Tibial nerve (tissue), 4 donors: ENCODE results near the gene FGGY. TPM values are rescaled to one million over a fixed set of nuclear protein-coding genes. Genes with fewer than 3 reads are reported as not detected.

ENCODE experiments used
- DNase-seq, 2 donors: peaks; one replicate each; pipeline ENCODE4 v3.0.0-alpha.2; 2019; ENCODE audit warnings: low spot score in 2 of 2
- H3K27ac ChIP-seq, 4 donors: fragments of 200-600 bp; sonication (generic) in 3 of 4; one replicate each; pipeline ENCODE4 v1.5.1; 2017 to 2019; ENCODE audit warnings: mild to moderate bottlenecking in 1 of 4
- H3K27me3 ChIP-seq, 2 donors: fragments of 200-600 bp; sonication (generic) in 1 of 2; one replicate each; pipeline versions ENCODE4 v1.5.1 to v1.6.0; 2017 to 2019
- H3K36me3 ChIP-seq, 3 donors: fragments of 200-600 bp; sonication (generic); one replicate each; pipeline ENCODE4 v1.5.1; 2018 to 2019
- H3K4me1 ChIP-seq, 4 donors: fragments of 200-600 bp; sonication (generic) in 3 of 4; one replicate each; pipeline ENCODE4 v1.5.1; 2017 to 2019
- H3K4me3 ChIP-seq, 4 donors: fragments of 200-600 bp; sonication (generic) in 3 of 4; one replicate each; pipeline ENCODE4 v1.5.1; 2017 to 2019; ENCODE audit warnings: mild to moderate bottlenecking in 1 of 4, moderate library complexity in 1 of 4
- H3K9me3 ChIP-seq, 4 donors: fragments of 200-600 bp; sonication (generic) in 3 of 4; one replicate each; pipeline ENCODE4 v1.5.1; 2017 to 2019
- CTCF ChIP-seq, 5 experiments: fragments of 200-600 bp in 3 of 5; fragments of 450-650 bp in 2 of 5; sonication (generic) in 3 of 5; IDR thresholded peaks; one replicate each; pipeline ENCODE4 v1.5.1; 2016 to 2019; ENCODE audit warnings: antibody characterized with exemption in 5 of 5, mild to moderate bottlenecking in 3 of 5, moderate library complexity in 2 of 5
- EP300 ChIP-seq, 2 donors: sonication (generic); formaldehyde crosslinking; IDR thresholded peaks; one replicate each; pipeline ENCODE4 v1.6.1; 2017; ENCODE audit warnings: antibody characterized with exemption in 2 of 2, mild to moderate bottlenecking in 1 of 2
- POLR2A ChIP-seq, 2 donors: fragments of 450-650 bp; IDR thresholded peaks; one replicate each; pipeline ENCODE4 v1.6.1; 2017; ENCODE audit warnings: antibody characterized with exemption in 2 of 2, mild to moderate bottlenecking in 2 of 2, moderate library complexity in 2 of 2
- WGBS, 2 donors: methylation state at CpG; one replicate each; pipeline ENCODE4 v1.1.5; 2018; 5-methylcytosine and 5-hydroxymethylcytosine counted together
- total RNA-seq, 4 donors: library from RNA; depleted of rRNA; stranded (reverse); fragments of >200 nt; gene quantifications; one replicate each; pipeline ENCODE4 v1.1.0, GENCODE V29; 2016

Gene FGGY
- total RNA-seq, 4 donors from 2014 or later = 27.0 to 40.6 (median 32.9) TPM

DNA sequence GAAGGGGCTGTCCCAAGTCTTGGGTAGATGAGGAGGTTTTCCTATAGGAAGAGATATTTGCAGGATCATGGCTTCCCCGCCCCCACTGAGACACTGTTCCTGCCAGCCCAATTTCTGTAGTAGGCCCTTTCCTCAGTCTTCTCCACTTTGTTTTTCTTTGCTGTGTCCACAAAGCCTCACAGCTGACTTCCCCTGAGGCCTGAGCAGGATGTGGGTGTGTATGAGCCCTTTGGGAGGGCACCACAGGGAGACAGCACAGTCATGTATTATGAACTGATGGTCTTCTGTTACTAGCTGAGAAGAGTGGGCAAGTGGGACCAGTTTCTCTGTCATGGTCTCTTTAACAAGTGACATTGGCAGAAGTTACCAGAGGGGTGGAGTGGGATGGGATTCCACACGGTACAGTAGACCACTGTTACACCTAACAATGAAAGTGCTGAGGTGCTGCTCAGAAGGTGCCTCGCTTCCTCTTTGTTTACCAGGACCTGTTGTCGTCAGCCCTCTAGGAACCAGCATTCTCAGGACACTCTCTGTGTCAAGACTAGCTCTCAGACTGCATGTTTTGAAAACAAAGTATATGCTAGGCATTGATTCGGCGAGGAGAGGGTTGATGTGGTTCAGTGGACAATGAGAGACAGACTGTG, 264.0 kb downstream of the FGGY start:
- H3K4me1 ChIP-seq = peaks cover 0 to 11% (median 4%) of the 10 kb centered on the region in 4 donors
- peaks cover 0 to 14% (median 0%) of the 10 kb centered on the region in 3 donors for H3K36me3 ChIP-seq
- no peak overlapping the region for H3K4me3 ChIP-seq
- DNase-seq = no peak
- H3K27me3 ChIP-seq = no peaks in the 10 kb centered on the region
- TF ChIP-seq EP300 (IDR thresholded peaks at IDR 0.05) (no peak), CTCF (IDR thresholded peaks at IDR 0.05) (no peak), POLR2A (IDR thresholded peaks at IDR 0.05) (no peak)
- H3K9me3 ChIP-seq = peaks cover 0 to 5% (median 2%) of the 10 kb centered on the region in 4 donors
- 87% methylated on average over 6 of the region's 6 CpGs for WGBS, 2 donors
- H3K27ac ChIP-seq = peak overlapping the region in 1 of 4 donors; percentile 63

DNA sequence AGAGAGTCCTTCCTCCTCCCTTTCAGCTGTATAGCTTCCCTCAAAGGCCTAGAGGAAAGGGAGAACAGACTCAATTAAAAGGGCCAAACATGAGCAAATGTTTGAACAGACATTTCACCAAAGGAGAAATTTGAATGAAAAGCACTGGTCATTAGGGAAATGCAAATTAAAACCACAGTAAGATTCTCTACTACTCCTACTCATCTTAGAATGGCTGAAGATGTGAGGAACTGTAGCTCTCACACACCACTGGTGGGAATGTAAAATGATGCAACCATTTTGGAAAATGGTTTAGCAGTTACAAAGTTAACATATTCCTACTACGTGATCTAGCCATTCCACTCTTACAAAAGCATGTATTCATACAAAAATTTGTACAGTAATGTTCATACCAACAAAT, 264.9 kb downstream of the FGGY start:
- TF ChIP-seq EP300 (IDR thresholded peaks at IDR 0.05) (peak in 1 of 2 donors; percentile 35), POLR2A (IDR thresholded peaks at IDR 0.05) (no peak)
- H3K9me3 ChIP-seq = peaks cover 0 to 5% (median 2%) of the 10 kb centered on the region in 4 donors
- no peak overlapping the region for H3K4me3 ChIP-seq
- peaks cover 0 to 10% (median 0%) of the 10 kb centered on the region in 3 donors for H3K36me3 ChIP-seq
- H3K4me1 ChIP-seq = peaks cover 0 to 11% (median 6%) of the 10 kb centered on the region in 4 donors
- H3K27me3 ChIP-seq = no peaks in the 10 kb centered on the region
- WGBS, 2 donors = 54 to 57% methylated on average over 1 of the region's 1 CpG
- DNase-seq = no peak
- peak overlapping the region in 1 of 4 donors; percentile 63 for H3K27ac ChIP-seq

GRCh38 chr1:59564192-59564891, 267.4 kb downstream of the FGGY start:
- Histone ChIP-seq H3K4me3 (no peak overlapping the region), H3K27ac (peak overlapping the region in 1 of 4 donors; percentile 58), H3K9me3 (no peaks in the 10 kb centered on the region), H3K4me1 (peaks cover 0 to 11% (median 6%) of the 10 kb centered on the region in 4 donors), H3K27me3 (no peaks in the 10 kb centered on the region), H3K36me3 (no peaks in the 10 kb centered on the region)
- TF ChIP-seq POLR2A (IDR thresholded peaks at IDR 0.05) (no peak), EP300 (IDR thresholded peaks at IDR 0.05) (peak in 1 of 2 donors; percentile 61)
- 67 to 69% methylated on average over 6 of the region's 6 CpGs for WGBS, 2 donors
- peak in 1 of 2 donors; percentile 43 for DNase-seq

GRCh38 chr1:59565611-59566410, 268.9 kb downstream of the FGGY start:
- TF ChIP-seq CTCF (IDR thresholded peaks at IDR 0.05) = no peak
- TF ChIP-seq EP300 (IDR thresholded peaks at IDR 0.05) = peak in 1 of 2 donors; percentile 34
- H3K27me3 ChIP-seq = no peaks in the 10 kb centered on the region
- WGBS, 2 donors = 64 to 67% methylated on average over 5 of the region's 5 CpGs
- no peak overlapping the region for H3K4me3 ChIP-seq
- peaks cover 0 to 10% (median 6%) of the 10 kb centered on the region in 4 donors for H3K4me1 ChIP-seq
- DNase-seq = peak in 1 of 2 donors; percentile 25
- no peaks in the 10 kb centered on the region for H3K9me3 ChIP-seq
- H3K27ac ChIP-seq = peak overlapping the region in 3 of 4 donors; percentile 6 to 58 (median 52)
- H3K36me3 ChIP-seq = no peaks in the 10 kb centered on the region

GRCh38 chr1:59568158-59568935, 271.5 kb downstream of the FGGY start:
- Histone ChIP-seq H3K9me3 (no peaks in the 10 kb centered on the region), H3K4me1 (peaks cover 0 to 8% (median 3%) of the 10 kb centered on the region in 4 donors), H3K36me3 (no peaks in the 10 kb centered on the region), H3K27me3 (no peaks in the 10 kb centered on the region), H3K4me3 (no peak overlapping the region), H3K27ac (no peak overlapping the region)
- TF ChIP-seq EP300 (IDR thresholded peaks at IDR 0.05) (no peak), CTCF (IDR thresholded peaks at IDR 0.05) (no peak), POLR2A (IDR thresholded peaks at IDR 0.05) (no peak)
- WGBS, 2 donors = 78 to 82% methylated on average over 6 of the region's 6 CpGs
- no peak for DNase-seq
